K562 (cell line): ENCODE measurements around the gene SLC18A3. TPM values are rescaled to one million over a fixed set of nuclear protein-coding genes. Genes with fewer than 3 reads are reported as not detected.

ENCODE experiments used
- E2F5 ChIP-seq: sonication (generic); formaldehyde crosslinking; IDR thresholded peaks from 2 replicates; pipeline ENCODE4 v1.8.0; 2022; ENCODE audit warnings: mild to moderate bottlenecking, missing genetic modification reagents
- MCM5 ChIP-seq: fragments of 450-650 bp; IDR thresholded peaks from 2 replicates; pipeline ENCODE4 v1.6.1; 2016; ENCODE audit warnings: low read depth
- MTA2 ChIP-seq: fragments of 450-650 bp; IDR thresholded peaks from 2 replicates; pipeline ENCODE4 v1.6.1; 2016; ENCODE audit warnings: low read depth
- NCOA6 ChIP-seq: fragments of 450-650 bp; IDR thresholded peaks from 2 replicates; pipeline ENCODE4 v1.6.1; 2017; ENCODE audit warnings: mild to moderate bottlenecking
- PHTF2 ChIP-seq: fragments of 250-450 bp; sonication (Bioruptor Pico); IDR thresholded peaks from 2 replicates; pipeline ENCODE4 v1.5.0; 2021; ENCODE audit warnings: mild to moderate bottlenecking
- PKNOX1 ChIP-seq: fragments of 450-650 bp; IDR thresholded peaks from 2 replicates; pipeline ENCODE4 v1.6.1; 2016
- SIN3A ChIP-seq, 2 experiments: fragments of 150-350 bp in 1 of 2; IDR thresholded peaks; 2 replicates each; pipeline ENCODE4 v1.6.1; 2011 to 2016; ENCODE audit warnings: borderline replicate concordance in 2 of 2, low read depth in 2 of 2, low read length in 2 of 2, mild to moderate bottlenecking in 2 of 2, moderate library complexity in 2 of 2; ENCODE audit not compliant: control insufficient read depth in 1 of 2
- WHSC1 ChIP-seq: IDR thresholded peaks from one replicate; pipeline ENCODE4 v1.6.1; 2012; ENCODE audit warnings: low read length, control low read depth, inconsistent platforms
- ZNF121 ChIP-seq: sonication (generic); formaldehyde crosslinking; conservative IDR thresholded peaks from 2 replicates; pipeline ENCODE4 v1.8.0; 2022; ENCODE audit warnings: missing genetic modification reagents
- polyA plus RNA-seq, 8 experiments: library from polyadenylated mRNA; depleted of rRNA in 4 of 8; stranded (reverse) in 5 of 8; unstranded in 3 of 8; fragments of >200 nt; fragmentation: Nextera tagmentation in 2 of 8; fragmentation: Illumina TruSeq in 1 of 8; extraction: Ambion mirVana in 2 of 8; extraction: Trizol in 1 of 8; gene quantifications; 2 replicates each; pipeline versions ENCODE4 v1.2.1 to v1.2.3, GENCODE V29; 2011 to 2014; ENCODE audit warnings: inconsistent platforms in 1 of 8, missing spikeins in 1 of 8
- total RNA-seq, 7 experiments: library from RNA; depleted of rRNA in 6 of 7; stranded (reverse); fragments of >200 nt in 6 of 7; fragmentation: Illumina TruSeq in 2 of 7; extraction: Trizol in 2 of 7; gene quantifications; 2 replicates each; pipeline versions ENCODE4 v1.2.1 to v1.2.3, GENCODE V29; 2011 to 2021; ENCODE audit warnings: low replicate concordance in 1 of 7
- TF ChIP-seq, protein P1 (sequence below): fragments of 250-450 bp; sonication (Bioruptor Pico); IDR thresholded peaks from 2 replicates; pipeline ENCODE4 v1.5.0; 2020; ENCODE audit warnings: mild to moderate bottlenecking, borderline replicate concordance
- TF ChIP-seq, protein P2 (sequence below): IDR thresholded peaks from 2 replicates; pipeline ENCODE4 v1.6.1; 2016; ENCODE audit warnings: missing genetic modification characterization, missing compliant biosample characterization
- TF ChIP-seq, protein P3 (sequence below): fragments of 250-450 bp; sonication (Bioruptor Pico); IDR thresholded peaks from 2 replicates; pipeline ENCODE4 v1.8.0; 2022; ENCODE audit warnings: moderate library complexity, mild to moderate bottlenecking, inconsistent platforms
- TF ChIP-seq, protein P4 (sequence below): fragments of 250-450 bp; sonication (Bioruptor Pico); IDR thresholded peaks from 2 replicates; pipeline ENCODE4 v1.4.0; 2020; ENCODE audit warnings: mild to moderate bottlenecking, moderate library complexity

SLC18A3 gene
- total and polyA plus RNA-seq, 9 of the 15 experiments (the other 6 are each of a cell fraction or from before 2014, with no cell fraction given), result not detected

DNA sequence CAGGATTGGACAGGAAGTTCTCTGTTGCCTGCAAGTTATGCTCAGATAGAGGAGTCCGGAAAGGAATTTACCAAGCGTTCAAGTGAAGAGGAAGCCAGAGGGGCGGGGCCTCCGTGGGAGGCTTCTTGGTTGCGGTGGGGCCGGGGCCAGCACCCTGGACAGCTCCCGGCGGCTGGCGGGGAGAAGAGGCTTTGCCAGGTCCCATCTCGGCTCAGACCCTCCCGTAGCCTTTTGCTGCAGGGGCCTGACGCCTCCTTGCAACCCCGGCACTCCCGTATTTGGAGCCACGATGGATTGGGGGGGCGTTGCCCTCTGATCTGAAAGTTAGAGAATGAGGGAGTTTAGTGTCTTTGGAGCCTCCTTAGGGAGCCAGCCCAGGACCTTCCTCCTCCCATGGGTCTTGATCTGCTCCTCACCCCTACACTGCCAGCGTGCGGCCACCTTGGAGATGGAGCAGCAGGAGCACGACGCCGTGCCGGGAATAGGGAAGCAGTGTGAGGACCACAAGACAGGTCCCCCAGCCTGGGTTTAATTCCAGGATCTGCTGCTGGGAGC is 3.1 kb upstream of the SLC18A3 start (continued):
- TF ChIP-seq, protein P1, sequence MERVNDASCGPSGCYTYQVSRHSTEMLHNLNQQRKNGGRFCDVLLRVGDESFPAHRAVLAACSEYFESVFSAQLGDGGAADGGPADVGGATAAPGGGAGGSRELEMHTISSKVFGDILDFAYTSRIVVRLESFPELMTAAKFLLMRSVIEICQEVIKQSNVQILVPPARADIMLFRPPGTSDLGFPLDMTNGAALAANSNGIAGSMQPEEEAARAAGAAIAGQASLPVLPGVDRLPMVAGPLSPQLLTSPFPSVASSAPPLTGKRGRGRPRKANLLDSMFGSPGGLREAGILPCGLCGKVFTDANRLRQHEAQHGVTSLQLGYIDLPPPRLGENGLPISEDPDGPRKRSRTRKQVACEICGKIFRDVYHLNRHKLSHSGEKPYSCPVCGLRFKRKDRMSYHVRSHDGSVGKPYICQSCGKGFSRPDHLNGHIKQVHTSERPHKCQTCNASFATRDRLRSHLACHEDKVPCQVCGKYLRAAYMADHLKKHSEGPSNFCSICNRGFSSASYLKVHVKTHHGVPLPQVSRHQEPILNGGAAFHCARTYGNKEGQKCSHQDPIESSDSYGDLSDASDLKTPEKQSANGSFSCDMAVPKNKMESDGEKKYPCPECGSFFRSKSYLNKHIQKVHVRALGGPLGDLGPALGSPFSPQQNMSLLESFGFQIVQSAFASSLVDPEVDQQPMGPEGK (CRISPR knock-in tag), result no peak
- TF ChIP-seq, protein P2, sequence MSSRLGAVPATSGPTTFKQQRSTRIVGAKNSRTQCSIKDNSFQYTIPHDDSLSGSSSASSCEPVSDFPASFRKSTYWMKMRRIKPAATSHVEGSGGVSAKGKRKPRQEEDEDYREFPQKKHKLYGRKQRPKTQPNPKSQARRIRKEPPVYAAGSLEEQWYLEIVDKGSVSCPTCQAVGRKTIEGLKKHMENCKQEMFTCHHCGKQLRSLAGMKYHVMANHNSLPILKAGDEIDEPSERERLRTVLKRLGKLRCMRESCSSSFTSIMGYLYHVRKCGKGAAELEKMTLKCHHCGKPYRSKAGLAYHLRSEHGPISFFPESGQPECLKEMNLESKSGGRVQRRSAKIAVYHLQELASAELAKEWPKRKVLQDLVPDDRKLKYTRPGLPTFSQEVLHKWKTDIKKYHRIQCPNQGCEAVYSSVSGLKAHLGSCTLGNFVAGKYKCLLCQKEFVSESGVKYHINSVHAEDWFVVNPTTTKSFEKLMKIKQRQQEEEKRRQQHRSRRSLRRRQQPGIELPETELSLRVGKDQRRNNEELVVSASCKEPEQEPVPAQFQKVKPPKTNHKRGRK (tag), result no peak
- TF ChIP-seq MTA2, result no peak
- TF ChIP-seq, protein P3, sequence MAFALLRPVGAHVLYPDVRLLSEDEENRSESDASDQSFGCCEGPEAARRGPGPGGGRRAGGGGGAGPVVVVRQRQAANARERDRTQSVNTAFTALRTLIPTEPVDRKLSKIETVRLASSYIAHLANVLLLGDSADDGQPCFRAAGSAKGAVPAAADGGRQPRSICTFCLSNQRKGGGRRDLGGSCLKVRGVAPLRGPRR, result no peak
- no peak for TF ChIP-seq PKNOX1
- TF ChIP-seq, protein P4, sequence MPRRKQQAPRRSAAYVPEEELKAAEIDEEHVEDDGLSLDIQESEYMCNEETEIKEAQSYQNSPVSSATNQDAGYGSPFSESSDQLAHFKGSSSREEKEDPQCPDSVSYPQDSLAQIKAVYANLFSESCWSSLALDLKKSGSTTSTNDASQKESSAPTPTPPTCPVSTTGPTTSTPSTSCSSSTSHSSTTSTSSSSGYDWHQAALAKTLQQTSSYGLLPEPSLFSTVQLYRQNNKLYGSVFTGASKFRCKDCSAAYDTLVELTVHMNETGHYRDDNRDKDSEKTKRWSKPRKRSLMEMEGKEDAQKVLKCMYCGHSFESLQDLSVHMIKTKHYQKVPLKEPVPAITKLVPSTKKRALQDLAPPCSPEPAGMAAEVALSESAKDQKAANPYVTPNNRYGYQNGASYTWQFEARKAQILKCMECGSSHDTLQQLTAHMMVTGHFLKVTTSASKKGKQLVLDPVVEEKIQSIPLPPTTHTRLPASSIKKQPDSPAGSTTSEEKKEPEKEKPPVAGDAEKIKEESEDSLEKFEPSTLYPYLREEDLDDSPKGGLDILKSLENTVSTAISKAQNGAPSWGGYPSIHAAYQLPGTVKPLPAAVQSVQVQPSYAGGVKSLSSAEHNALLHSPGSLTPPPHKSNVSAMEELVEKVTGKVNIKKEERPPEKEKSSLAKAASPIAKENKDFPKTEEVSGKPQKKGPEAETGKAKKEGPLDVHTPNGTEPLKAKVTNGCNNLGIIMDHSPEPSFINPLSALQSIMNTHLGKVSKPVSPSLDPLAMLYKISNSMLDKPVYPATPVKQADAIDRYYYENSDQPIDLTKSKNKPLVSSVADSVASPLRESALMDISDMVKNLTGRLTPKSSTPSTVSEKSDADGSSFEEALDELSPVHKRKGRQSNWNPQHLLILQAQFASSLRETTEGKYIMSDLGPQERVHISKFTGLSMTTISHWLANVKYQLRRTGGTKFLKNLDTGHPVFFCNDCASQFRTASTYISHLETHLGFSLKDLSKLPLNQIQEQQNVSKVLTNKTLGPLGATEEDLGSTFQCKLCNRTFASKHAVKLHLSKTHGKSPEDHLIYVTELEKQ (CRISPR knock-in tag), result no peak
- peak; percentile 47 to 69; a peak in 2 of 4 replicates for TF ChIP-seq SIN3A (IDR thresholded peaks at IDR 0.05; ENCODE audit: borderline replicate concordance in 2 of 2, control insufficient read depth in 1 of 2, low read depth in 2 of 2, low read length in 2 of 2)
- no peak for TF ChIP-seq ZNF121
- TF ChIP-seq WHSC1, result no peak
- no peak for TF ChIP-seq PHTF2 (CRISPR knock-in tag)
- TF ChIP-seq E2F5 (CRISPR knock-in tag), result no peak
- no peak for TF ChIP-seq NCOA6
- TF ChIP-seq MCM5, result no peak
